DMS114 treated with DMSO at 0.1 percent for 48 hours (cell line): ENCODE results near the gene INS.

Experiments used
- DNase-seq: peaks from one replicate; lab custom pipeline; 2025; ENCODE audit not compliant: unreplicated experiment; lab: John Stamatoyannopoulos, UW

Gene INS

DNA sequence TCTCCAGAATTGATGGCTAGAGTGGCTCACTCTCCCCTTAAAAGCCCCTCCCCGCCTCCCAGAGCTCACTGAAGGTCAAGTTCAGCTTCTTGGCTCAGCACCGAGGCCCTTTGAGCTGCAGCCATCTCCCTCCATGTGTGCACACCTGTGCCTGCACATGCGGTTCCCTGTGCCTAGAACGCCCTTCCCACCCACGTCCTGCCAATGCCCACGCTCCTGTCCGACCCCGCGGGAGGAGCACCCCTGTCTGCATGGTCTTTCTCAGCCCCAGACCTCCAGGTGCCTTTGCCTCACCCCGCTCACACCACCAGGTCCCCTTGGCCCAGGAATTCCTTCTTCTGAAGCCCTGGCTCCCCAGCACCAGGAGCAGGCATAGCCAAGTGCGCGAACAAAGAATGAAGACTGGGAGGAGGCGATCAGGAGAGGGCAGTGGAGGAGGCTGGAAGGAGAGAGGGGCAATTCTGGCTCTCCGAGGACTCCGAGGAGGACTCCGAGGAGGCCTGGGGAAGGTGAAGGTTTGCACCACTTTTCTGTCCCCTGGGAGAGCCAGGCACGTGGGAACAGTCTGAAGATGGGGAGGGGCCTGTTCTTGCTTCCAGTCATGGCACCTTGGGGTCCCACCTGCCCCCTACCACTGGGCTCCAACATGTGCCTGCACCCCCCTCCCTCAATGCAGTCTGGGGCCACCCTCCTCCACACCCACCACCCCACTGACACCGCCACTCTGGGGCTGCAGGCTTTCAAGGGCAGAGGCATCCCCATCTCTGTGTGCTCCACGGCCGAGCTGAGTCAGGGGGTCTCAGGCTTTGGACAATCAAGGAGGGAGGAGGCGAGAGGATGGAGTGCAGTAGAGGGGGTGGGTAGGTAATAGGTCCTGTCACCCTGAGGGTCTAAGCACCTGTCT, 39.5 kb downstream of the INS start:
- no peak for DNase-seq

DNA sequence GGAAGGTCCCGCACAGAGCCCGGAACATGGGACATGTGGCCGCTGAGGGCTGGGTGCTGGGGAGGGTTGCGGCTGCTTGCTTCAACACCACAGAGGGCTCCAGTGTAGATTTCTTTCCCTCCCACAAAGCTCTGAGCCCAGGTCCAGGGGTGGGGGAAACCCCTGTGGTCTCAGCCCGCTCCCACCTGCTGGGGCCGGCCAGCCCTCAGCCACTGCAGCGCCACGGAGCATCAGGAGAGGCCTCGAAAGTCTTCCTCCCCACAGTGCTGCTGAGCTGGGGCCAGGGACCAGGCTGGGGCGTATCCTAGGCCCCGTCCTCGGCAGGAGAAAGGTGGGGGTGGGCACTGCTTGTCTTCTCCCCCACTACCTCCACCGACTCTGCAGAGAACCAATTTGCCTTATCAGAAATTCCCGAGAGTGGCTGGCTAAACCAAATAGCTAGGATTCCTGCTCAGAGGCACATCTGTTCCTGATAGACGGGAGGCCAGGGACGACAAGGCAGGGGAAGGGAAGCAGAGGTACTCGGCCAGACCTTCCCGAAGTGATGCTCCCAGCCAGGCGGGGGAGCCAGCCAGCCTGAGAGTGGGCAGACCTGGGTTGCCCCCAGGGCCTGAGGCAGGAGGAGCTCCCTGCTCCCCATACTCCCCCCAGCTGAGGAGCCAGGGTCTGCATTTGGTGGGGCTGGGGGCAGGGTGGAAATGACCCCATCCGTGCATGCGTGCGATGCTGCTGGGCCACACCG, 40.5 kb downstream of the INS start:
- no peak for DNase-seq

DNA sequence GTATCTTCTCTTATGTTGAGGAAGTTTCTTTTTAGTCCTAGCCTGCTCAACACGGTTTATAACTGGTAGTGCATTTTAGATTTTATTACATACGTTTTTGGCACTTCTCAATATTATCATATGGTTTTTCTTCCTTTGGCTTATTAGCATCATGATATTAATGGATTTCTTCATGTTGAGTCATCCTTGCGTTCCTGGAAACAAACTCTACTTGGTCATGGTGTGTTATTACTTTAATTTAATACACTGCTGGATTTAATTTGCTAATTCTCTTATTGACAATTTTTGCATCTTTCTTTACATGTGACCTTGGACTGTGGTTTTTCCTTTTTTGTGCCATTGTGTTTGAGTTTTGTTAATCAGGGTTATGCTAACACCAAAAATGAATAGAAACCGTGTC, 42.3 kb downstream of the INS start:
- no peak for DNase-seq

DNA sequence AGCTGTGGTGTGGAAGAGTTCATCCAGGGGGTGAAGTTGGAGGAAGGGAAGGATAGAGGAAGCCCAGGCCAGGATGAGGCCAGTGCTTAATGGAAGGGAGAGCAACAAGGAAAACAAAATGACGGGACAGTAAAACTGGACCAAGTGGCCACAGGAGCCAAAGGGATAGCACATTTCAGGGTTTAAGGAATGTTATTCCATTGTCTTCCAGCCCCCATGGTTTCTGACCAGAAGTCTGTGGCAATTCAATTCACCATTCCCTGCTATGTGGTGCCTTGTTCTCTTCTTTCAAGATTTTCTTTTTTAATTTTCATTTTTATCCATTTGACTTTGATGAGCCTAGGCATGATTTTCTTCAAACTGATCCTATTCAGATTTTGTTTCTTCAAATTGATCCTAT, 44.3 kb downstream of the INS start:
- no peak for DNase-seq

DNA sequence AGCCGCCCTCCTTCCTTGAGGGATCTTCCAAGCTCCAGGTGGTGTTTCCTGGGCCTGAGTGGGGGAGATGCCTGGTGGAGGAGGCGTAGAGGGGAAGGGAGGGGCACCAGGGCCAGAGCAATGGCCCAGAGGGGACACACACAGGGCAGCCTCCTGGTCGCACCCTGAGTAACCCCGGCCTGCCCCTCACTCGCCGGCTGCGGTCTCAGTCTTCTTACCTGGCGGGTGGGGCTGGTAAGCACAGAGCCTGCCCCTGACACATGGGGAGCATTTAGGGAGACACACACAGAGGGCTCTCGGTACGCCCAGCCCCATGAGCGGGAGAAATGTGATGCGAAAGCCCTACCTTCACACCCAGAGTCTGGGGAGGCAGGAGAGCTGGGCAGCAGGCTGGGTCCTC, 45.7 kb downstream of the INS start:
- no peak for DNase-seq

DNA sequence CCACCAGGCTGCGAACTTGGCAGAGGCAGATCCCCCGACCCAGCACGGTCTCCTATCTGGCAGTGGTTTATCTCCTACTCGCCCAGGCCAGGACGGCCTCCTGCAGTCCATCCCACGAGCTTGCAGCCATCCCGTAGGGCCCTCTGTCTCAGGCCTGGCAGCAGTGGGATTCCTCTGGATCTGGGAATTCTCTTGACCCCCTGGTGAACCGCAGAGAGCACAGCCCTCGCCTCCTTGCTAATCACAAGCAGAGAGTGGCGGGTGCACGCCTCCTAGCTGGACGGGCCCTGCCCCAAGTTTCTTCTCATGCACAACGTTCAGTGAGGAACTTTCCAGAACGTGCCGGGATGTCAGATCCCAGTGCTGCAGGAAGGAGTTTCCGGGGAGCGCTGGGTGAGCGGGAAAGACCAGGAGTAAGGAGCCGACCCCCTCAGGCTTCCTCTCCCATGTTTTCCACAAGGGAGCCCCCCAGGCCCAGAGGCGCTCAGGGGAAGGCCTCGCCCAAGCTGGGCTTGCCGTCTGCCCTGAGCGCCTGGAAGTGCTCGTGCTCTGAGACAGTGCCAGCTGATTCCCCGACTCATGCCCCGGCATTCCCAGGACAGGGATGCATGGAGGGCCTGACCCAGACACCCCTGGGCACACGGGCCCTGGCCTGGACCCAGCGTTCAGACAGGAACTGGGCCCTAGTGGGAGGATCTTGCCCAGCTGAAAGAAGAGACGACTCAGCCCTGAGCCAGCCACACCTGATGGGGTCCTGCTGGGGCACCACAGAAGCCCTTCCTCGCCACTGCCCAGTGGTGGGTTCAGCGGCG, 46.4 kb downstream of the INS start:
- DNase-seq, result no peak

DNA sequence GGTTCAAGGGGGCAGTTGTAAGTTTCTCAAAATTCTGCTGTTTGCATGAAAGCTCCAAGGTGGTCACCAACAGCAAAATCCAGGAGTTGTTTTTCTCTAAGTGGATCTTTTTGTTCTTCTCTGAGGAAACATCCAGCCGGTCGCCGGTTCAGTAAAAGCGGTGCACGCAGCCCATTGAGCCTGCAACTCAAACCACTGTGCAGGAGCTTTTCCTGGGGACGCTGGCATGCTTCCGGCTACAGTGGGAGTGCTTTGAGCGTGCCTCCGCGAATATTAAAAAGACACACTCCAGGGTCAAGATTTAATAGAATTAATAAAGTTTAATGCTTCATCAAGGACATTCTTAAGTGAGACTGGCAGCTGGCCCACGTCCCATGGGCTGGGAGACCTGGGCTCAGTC, 47.2 kb downstream of the INS start:
- DNase-seq, result no peak

DNA sequence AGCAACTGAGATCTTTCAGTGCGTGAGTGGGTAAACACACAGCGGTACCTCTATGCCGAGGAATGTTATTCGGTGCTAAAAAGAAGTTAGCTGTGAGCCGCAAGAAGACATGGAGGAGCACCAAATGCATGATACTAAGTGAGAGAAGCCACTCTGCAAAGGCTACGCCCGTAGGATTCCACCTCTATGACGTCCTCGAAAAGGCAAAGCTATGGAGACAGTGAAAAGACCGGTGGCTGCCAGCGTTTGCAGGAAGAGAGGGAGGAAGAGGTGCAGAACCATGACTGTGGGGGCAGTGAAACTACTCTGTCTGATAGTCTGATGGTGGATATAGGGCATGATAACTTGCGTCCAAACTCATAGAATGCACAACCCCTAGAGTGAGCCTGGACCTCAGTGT, 50.5 kb downstream of the INS start:
- DNase-seq, result no peak
